DND-41 (cell line): ENCODE results near the gene NOL4L.

Experiments
- ATAC-seq: fragments of 200-7000 bp; cut with Tn5 transposase; 3 replicates; pipeline ENCODE4 v1.9.1; 2021; ENCODE audit warnings: low read depth; ENCODE audit not compliant: insufficient read depth
- DNase-seq: peaks from one replicate; pipeline ENCODE4 v3.0.0-alpha.2; 2020
- H2AFZ ChIP-seq: 2 replicates; pipeline ENCODE4 v1.6.0; 2012; ENCODE audit warnings: low read depth, low read length
- H3K27ac ChIP-seq: 2 replicates; pipeline ENCODE4 v1.5.1; 2012; ENCODE audit warnings: low read length, inconsistent platforms
- H3K27me3 ChIP-seq: fragments of 200-600 bp; sonication (generic); 2 replicates; pipeline ENCODE4 v1.6.0; 2012; ENCODE audit warnings: low read length, mild to moderate bottlenecking, inconsistent platforms; ENCODE audit not compliant: insufficient read depth, poor library complexity
- H3K36me3 ChIP-seq: 2 replicates; pipeline ENCODE4 v1.5.1; 2012; ENCODE audit warnings: low read length, inconsistent platforms; ENCODE audit not compliant: insufficient read depth
- H3K4me1 ChIP-seq: 2 replicates; pipeline ENCODE4 v1.5.1; 2012; ENCODE audit warnings: mild to moderate bottlenecking, low read length; ENCODE audit not compliant: insufficient read depth
- H3K4me2 ChIP-seq: 2 replicates; pipeline ENCODE4 v1.6.0; 2012; ENCODE audit warnings: mild to moderate bottlenecking, moderate library complexity, low read length, inconsistent platforms; ENCODE audit not compliant: insufficient read depth
- H3K4me3 ChIP-seq, 2 experiments: fragments of 200-600 bp in 1 of 2; shearing (Covaris generic) in 1 of 2; 2 replicates each; pipeline ENCODE4 v1.5.1; 2012 to 2016; ENCODE audit warnings: inconsistent platforms in 2 of 2, low read length in 2 of 2, mild to moderate bottlenecking in 2 of 2, low read depth in 1 of 2, moderate library complexity in 1 of 2
- H3K79me2 ChIP-seq: 2 replicates; pipeline ENCODE4 v1.6.0; 2012; ENCODE audit warnings: low read length, inconsistent platforms; ENCODE audit not compliant: insufficient read depth
- H3K9ac ChIP-seq: 2 replicates; pipeline ENCODE4 v1.6.0; 2012; ENCODE audit warnings: low read depth, mild to moderate bottlenecking, inconsistent platforms, low read length, moderate library complexity
- H3K9me3 ChIP-seq: 2 replicates; pipeline ENCODE4 v1.5.1; 2012; ENCODE audit warnings: low read length, moderate library complexity, mild to moderate bottlenecking, inconsistent platforms; ENCODE audit not compliant: insufficient read depth, severe bottlenecking
- H4K20me1 ChIP-seq: 2 replicates; pipeline ENCODE4 v1.6.0; 2012; ENCODE audit warnings: low read length; ENCODE audit not compliant: insufficient read depth
- EZH2 ChIP-seq: IDR thresholded peaks from 3 replicates; pipeline ENCODE4 v1.6.1; 2012; ENCODE audit warnings: borderline replicate concordance, low read depth, mild to moderate bottlenecking, moderate library complexity, low read length, inconsistent platforms; ENCODE audit not compliant: severe bottlenecking
- TF ChIP-seq, protein P1 (sequence below): IDR thresholded peaks from 2 replicates; pipeline ENCODE4 v1.5.1; 2012; ENCODE audit warnings: borderline replicate concordance, low read length, moderate library complexity, mild to moderate bottlenecking; ENCODE audit not compliant: poor library complexity, severe bottlenecking; ENCODE audit errors: extremely low read depth

Gene NOL4L

DNA sequence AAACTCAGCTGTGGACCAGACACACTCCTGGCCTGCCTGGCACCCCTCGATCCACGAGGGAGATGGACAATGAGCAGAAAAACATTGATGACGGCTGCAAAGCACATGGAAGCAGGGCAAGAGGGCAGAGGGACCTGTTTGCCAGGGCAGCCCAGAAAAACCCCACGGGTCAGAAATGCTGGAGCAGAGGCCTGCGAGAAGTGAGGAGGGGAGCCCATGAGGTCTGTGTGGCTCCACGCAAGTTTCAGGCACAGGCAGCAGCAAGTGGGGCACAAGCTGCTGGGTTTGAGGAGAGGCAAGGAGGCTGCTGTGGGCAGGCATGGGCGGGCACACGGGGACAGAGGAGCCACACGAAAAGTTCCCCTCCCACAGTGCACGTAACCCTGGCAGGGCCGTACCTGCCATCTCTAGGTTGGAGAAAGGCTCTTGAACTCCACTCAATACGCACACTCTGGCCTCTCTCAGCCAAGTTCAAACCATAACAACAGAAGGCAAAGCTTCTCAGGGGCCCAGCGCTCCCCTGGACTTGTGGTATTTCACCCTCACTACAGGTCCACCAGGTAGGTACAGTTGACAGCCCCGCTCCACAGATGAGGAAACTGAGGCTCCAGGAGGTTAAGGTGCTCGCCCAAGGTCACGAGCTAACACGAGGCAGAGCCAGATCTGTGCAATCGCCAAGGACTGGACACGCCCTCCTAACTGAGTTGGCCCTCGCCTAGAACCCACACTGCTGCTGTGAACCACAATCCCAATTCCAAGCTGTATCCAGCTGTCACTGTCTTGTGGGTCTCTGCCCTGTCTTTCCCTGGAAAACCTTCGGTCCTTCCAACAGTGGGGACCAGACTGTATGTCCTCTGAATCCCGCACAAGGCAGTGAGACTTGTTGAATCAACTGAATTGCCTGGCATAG is 108.2 kb downstream of the NOL4L start:
- Histone ChIP-seq H3K9ac (no peak overlapping the region), H3K27ac (peak overlapping the region; percentile 20; the same call in 1 of the 2 replicates), H3K4me2 (no peak overlapping the region), H3K4me1 (peaks cover 14% of the 10 kb centered on the region), H2AFZ (no peak overlapping the region), H3K36me3 (peaks cover 55% of the 10 kb centered on the region), H4K20me1 (peaks cover 99% of the 10 kb centered on the region), H3K79me2 (peaks cover 98% of the 10 kb centered on the region), H3K27me3 (no peaks in the 10 kb centered on the region), H3K4me3 (no peak overlapping the region), H3K9me3 (no peaks in the 10 kb centered on the region)
- no peak for DNase-seq
- TF ChIP-seq, protein P1, sequence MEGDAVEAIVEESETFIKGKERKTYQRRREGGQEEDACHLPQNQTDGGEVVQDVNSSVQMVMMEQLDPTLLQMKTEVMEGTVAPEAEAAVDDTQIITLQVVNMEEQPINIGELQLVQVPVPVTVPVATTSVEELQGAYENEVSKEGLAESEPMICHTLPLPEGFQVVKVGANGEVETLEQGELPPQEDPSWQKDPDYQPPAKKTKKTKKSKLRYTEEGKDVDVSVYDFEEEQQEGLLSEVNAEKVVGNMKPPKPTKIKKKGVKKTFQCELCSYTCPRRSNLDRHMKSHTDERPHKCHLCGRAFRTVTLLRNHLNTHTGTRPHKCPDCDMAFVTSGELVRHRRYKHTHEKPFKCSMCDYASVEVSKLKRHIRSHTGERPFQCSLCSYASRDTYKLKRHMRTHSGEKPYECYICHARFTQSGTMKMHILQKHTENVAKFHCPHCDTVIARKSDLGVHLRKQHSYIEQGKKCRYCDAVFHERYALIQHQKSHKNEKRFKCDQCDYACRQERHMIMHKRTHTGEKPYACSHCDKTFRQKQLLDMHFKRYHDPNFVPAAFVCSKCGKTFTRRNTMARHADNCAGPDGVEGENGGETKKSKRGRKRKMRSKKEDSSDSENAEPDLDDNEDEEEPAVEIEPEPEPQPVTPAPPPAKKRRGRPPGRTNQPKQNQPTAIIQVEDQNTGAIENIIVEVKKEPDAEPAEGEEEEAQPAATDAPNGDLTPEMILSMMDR: no peak
- no peak for TF ChIP-seq EZH2
- no peak for ATAC-seq

DNA sequence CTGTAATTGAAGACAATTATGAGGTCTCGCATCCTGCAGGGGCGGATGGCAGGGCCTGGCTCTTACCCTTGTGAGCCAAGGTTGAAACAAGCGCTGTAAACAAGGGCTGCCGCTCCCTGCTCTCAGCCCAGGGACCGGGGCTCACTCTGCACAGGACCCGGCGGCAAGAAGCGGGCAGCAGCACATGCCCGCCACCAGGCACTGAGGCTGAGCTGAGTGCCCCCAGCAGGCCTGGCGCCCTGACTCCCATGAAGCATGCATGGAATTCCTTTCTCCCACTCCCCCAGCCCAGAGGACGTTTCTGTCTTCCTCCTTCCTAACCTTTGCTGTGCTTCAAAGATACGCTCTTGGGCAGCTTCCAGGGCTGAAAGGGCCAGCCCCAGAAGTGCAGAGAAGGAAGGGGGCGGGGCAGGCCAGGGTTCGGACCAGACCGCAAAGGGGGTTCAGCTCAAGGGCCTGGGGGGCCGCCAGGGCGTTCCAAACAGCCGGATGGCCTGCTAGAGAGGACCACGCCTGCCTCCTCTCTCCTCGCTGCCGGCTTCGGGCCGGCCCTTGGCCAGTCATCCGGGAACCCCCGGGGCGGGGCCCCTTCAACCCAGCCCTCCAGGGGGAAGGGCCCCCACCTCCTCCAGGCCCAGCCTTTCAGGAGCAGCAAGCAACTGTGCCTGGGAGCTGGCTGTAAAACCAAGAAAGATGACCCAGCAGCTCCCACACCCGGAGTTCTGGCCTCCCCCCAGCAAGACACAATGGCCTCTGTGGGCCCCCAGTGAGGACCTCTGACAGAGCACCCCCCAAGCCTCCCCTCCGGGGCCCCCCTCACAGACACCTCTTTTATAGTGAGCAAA is 109.9 kb downstream of the NOL4L start:
- no peak overlapping the region for H3K4me2 ChIP-seq

DNA sequence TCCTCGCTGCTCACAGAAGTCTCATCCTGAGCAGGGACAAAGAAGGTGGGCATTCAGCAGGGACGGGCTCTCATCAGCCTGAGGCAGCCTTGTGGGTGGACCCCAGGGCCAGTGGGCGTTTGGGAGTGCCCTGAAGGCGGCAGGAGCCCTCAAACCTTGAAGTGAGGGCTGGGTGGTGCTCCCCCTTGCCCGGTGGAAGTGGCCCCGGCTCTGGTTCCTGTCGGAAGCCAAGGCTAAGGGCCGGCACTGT is 110.5 kb downstream of the NOL4L start:
- H3K4me2 ChIP-seq: no peak overlapping the region
- H3K4me3 ChIP-seq: no peak overlapping the region
- H3K79me2 ChIP-seq: peaks cover 100% of the 10 kb centered on the region

More for the DNA sequence above, 109.9 kb downstream of the NOL4L start:
- no peaks in the 10 kb centered on the region for H3K4me1 ChIP-seq
- H3K27me3 ChIP-seq: no peaks in the 10 kb centered on the region
- TF ChIP-seq, protein P1: no peak
- TF ChIP-seq EZH2: no peak
- no peak overlapping the region; the same call in 1 of the 2 replicates for H3K9ac ChIP-seq
- ATAC-seq: no peak
- H3K36me3 ChIP-seq: peaks cover 64% of the 10 kb centered on the region
- 0 out of 2 replicates have a peak overlapping the region, but pooled peaks have one; percentile 18 for H3K27ac ChIP-seq
- H3K79me2 ChIP-seq: peaks cover 100% of the 10 kb centered on the region
- no peak overlapping the region for H2AFZ ChIP-seq
- no peaks in the 10 kb centered on the region for H3K9me3 ChIP-seq
- peaks cover 100% of the 10 kb centered on the region for H4K20me1 ChIP-seq
- H3K4me3 ChIP-seq: no peak overlapping the region
- no peak for DNase-seq

More for the DNA sequence above, 110.5 kb downstream of the NOL4L start:
- Histone ChIP-seq H4K20me1 (peaks cover 100% of the 10 kb centered on the region), H3K4me1 (no peaks in the 10 kb centered on the region), H3K9ac (no peak overlapping the region), H2AFZ (no peak overlapping the region), H3K27ac (peak overlapping the region; percentile 18; the same call in 1 of the 2 replicates), H3K9me3 (no peaks in the 10 kb centered on the region), H3K27me3 (no peaks in the 10 kb centered on the region), H3K36me3 (peaks cover 68% of the 10 kb centered on the region)
- no peak for DNase-seq
- ATAC-seq: no peak
- TF ChIP-seq, protein P1: no peak
- no peak for TF ChIP-seq EZH2
